Calu3 (cell line): ENCODE data around the gene GALK2. TPM values are rescaled to one million over a fixed set of nuclear protein-coding genes. Genes with fewer than 3 reads are reported as not detected.
"Not testable (repeated sequence)": the region's sequence is repeated elsewhere in the genome, so short reads cannot be mapped to it uniquely, and the experiment has no call there.

Experiments
- BruUV-seq: library from RNA; stranded (reverse); fragments of 400-500 nt; replicated peaks from 2 replicates; lab custom pipeline; 2021; lab: Mats Ljungman, UMichigan
- CTCF ChIA-PET: fragments of 300-600 bp; sonication (Branson Sonifier 250); formaldehyde crosslinking; loops from one replicate; lab custom pipeline; 2022; ENCODE audit warnings: antibody characterized with exemption; lab: Charles Lee
- DNase-seq: peaks from one replicate; pipeline ENCODE4 v3.0.0; 2022
- H3K27ac Mint-ChIP-seq: one replicate; pipeline ENCODE4 v1.8.0; 2022; ENCODE audit warnings: mixed read lengths; ENCODE audit not compliant: unreplicated experiment
- H3K27me3 Mint-ChIP-seq: one replicate; pipeline ENCODE4 v1.8.0; 2022; ENCODE audit warnings: mixed read lengths; ENCODE audit not compliant: unreplicated experiment
- H3K36me3 Mint-ChIP-seq: one replicate; pipeline ENCODE4 v1.8.0; 2022; ENCODE audit warnings: mild to moderate bottlenecking, moderate library complexity, mixed read lengths; ENCODE audit not compliant: insufficient read depth, unreplicated experiment
- H3K4me1 Mint-ChIP-seq: one replicate; pipeline ENCODE4 v1.8.0; 2022; ENCODE audit warnings: mild to moderate bottlenecking, low read depth, mixed read lengths; ENCODE audit not compliant: unreplicated experiment
- H3K4me3 Mint-ChIP-seq: one replicate; pipeline ENCODE4 v1.8.0; 2022; ENCODE audit warnings: mild to moderate bottlenecking, low read depth, moderate library complexity, mixed read lengths; ENCODE audit not compliant: unreplicated experiment
- H3K9me3 Mint-ChIP-seq: one replicate; pipeline ENCODE4 v1.8.0; 2022; ENCODE audit warnings: low read depth, mixed read lengths; ENCODE audit not compliant: unreplicated experiment
- intact Hi-C: fragments of 100-400 bp; cut with micrococcal nuclease; formaldehyde crosslinking; loops from one replicate; pipeline ENCODE4 v1.10.0; 2022; ENCODE audit not compliant: unreplicated experiment
- total RNA-seq: library from RNA; stranded (reverse); gene quantifications from 2 replicates; pipeline ENCODE4 v1.2.3, GENCODE V29; 2022
- TF ChIP-seq, protein P1 (sequence below): fragments of 200-600 bp; IDR thresholded peaks from one replicate; pipeline ENCODE4 v1.8.0; 2022; ENCODE audit warnings: antibody characterized with exemption; ENCODE audit not compliant: unreplicated experiment

GALK2 gene
- total RNA-seq, 1 experiment from 2014 or later: 48.3 TPM

DNA sequence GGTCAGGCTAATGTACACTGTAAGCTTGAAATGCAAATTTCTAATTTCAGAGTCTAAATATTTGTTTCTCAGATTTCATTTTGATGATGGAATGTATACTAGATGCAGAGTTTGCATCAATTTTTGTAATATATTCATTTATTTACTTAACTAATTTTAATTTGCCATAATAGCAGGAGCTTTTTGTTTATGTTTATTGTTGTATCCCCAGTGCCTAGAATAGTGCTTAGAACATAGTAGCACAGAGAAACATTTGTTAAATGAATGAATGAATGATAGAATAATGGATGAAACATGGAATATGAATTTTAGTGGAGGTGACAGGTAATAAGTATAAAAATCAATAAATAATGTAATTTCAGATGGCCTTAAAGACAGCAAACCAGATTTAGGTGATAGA is 5.2 kb upstream of the GALK2 start:
- TF ChIP-seq, protein P1, sequence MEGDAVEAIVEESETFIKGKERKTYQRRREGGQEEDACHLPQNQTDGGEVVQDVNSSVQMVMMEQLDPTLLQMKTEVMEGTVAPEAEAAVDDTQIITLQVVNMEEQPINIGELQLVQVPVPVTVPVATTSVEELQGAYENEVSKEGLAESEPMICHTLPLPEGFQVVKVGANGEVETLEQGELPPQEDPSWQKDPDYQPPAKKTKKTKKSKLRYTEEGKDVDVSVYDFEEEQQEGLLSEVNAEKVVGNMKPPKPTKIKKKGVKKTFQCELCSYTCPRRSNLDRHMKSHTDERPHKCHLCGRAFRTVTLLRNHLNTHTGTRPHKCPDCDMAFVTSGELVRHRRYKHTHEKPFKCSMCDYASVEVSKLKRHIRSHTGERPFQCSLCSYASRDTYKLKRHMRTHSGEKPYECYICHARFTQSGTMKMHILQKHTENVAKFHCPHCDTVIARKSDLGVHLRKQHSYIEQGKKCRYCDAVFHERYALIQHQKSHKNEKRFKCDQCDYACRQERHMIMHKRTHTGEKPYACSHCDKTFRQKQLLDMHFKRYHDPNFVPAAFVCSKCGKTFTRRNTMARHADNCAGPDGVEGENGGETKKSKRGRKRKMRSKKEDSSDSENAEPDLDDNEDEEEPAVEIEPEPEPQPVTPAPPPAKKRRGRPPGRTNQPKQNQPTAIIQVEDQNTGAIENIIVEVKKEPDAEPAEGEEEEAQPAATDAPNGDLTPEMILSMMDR: no peak
- peaks cover 3% of the 10 kb centered on the region for H3K36me3 Mint-ChIP-seq
- BruUV-seq: no TSS peak
- H3K27ac Mint-ChIP-seq: no peak overlapping the region
- H3K4me1 Mint-ChIP-seq: peaks cover 6% of the 10 kb centered on the region
- CTCF ChIA-PET: no interaction called here
- no peaks in the 10 kb centered on the region for H3K27me3 Mint-ChIP-seq
- DNase-seq: no peak
- intact Hi-C loops: no loop called here
- no peaks in the 10 kb centered on the region for H3K9me3 Mint-ChIP-seq
- H3K4me3 Mint-ChIP-seq: no peak overlapping the region

DNA sequence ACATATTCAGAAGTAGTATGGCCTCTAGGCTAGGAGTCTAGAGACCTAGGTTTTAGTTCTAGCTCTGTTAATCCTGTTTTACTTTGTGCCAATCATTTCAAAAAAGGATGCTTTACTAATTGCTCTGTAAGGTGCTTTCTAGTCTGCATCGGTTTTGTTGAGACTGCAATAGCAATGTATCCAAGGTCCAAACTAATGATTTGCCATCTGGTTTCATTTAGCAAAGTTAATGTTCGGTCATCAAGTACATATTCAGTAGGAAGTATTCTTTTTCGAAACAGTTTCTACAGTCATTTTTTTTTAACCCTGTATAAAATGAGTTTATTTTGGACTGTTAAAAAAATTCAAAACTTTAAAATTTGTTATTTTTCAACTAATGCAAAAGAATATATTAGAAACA is 2.0 kb upstream of the GALK2 start:
- intact Hi-C loops: no loop called here
- Mint-ChIP-seq H3K9me3 (no peaks in the 10 kb centered on the region), H3K27ac (no peak overlapping the region), H3K36me3 (peaks cover 25% of the 10 kb centered on the region), H3K4me3 (no peak overlapping the region), H3K27me3 (no peaks in the 10 kb centered on the region), H3K4me1 (peaks cover 9% of the 10 kb centered on the region)
- no TSS peak for BruUV-seq
- CTCF ChIA-PET: no interaction called here
- no peak for DNase-seq
- TF ChIP-seq, protein P1: no peak

DNA sequence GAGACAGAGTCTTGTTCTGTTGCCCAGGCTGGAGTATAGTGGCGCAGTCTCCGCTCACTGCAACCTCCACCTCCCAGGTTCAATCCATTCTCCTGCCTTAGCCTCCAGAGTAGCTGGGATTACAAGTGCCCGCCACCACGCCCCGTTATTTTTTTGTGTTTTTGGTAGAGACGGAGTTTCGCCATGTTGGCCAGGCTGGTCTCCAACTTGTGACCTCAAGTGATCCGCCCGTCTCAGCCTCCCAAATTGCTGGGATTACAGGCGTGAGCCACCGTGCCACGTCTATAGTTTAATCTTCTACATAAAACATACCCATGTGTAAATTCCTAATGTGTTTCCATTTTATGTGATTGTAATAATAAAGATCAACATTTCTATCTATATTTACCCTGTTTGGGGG is 1.7 kb downstream of the GALK2 start:
- H3K9me3 Mint-ChIP-seq: no peaks in the 10 kb centered on the region
- peaks cover 29% of the 10 kb centered on the region for H3K4me1 Mint-ChIP-seq
- peak overlapping the region; percentile 97 for H3K27ac Mint-ChIP-seq
- no peak for DNase-seq
- H3K27me3 Mint-ChIP-seq: no peaks in the 10 kb centered on the region
- no TSS peak for BruUV-seq
- intact Hi-C loops: no loop called here
- CTCF ChIA-PET: interaction anchor here (0.6 to 0.7 kb wide), 2 partner anchors 210 to 1064 kb away, joined by 3 read pairs; no protein-coding TSS in a partner anchor
- H3K36me3 Mint-ChIP-seq: peaks cover 25% of the 10 kb centered on the region
- TF ChIP-seq, protein P1: no peak
- H3K4me3 Mint-ChIP-seq: peak overlapping the region; percentile 93

DNA sequence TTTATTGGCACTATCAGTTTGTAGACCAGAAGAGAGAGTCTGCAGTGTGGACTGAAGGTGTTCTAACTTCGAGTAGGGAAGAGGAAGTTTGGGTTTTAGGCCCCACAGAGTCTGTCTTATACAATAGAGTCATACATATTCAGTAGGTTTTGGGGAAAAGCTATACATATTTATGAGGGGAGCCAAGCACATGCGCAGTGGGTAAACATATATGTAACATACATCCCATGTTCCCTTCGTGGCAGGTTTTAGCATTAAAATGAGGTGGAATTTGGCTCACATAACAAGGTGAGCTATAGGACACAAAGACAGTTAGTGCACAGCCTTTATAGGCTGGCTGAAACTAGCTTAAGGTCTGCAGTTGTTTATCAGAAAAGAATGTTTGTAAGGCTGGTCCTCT is 4.9 kb downstream of the GALK2 start:
- no TSS peak for BruUV-seq
- peak overlapping the region; percentile 82 for H3K27ac Mint-ChIP-seq
- H3K27me3 Mint-ChIP-seq: no peaks in the 10 kb centered on the region
- no peaks in the 10 kb centered on the region for H3K9me3 Mint-ChIP-seq
- TF ChIP-seq, protein P1: no peak
- CTCF ChIA-PET: no interaction called here
- intact Hi-C loops: no loop called here
- H3K4me3 Mint-ChIP-seq: peak overlapping the region; percentile 67
- peaks cover 21% of the 10 kb centered on the region for H3K36me3 Mint-ChIP-seq
- DNase-seq: no peak
- peaks cover 23% of the 10 kb centered on the region for H3K4me1 Mint-ChIP-seq

DNA sequence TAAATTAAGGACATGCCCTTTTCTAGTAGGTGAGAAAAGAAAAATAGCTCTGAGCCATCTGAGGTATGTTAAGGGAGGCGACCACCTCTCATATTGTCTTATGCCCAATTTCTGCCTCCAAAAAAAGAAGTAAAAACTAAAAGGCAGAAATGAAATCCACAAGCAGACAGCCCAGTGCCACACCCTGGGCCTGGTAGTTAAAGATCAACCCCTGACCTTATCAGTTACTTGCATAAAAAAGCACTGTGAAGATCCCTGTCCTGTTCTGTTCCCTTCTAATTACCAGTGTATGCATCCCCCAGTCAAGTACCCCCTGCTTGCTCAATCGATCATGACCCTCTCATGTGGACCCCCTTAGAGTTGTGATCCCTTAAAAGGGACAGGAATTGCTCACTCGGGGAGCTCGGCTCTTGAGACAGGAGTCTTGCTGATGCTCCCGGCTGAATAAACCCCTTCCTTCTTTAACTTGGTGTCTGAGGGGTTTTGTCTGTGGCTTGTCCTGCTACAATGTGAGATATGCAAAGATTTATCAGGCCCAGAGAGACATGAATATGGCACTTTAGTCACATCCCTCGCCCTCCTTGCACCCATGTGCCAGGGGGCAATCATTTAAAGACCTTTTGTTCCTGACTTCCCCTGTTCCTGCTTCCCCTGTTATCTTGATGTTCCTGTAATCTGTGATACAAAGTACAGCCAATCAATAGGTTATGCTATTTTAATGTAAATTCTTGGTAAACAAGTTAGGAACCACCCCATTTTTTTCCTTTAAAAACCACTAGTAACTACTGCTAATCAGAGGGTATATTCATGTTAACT is 5.7 kb downstream of the GALK2 start:
- H3K9me3 Mint-ChIP-seq, CTCF ChIA-PET, DNase-seq, H3K27me3 Mint-ChIP-seq, intact Hi-C loops, BruUV-seq: not testable (repeated sequence)
- peak overlapping the region; percentile 82 for H3K27ac Mint-ChIP-seq
- H3K36me3 Mint-ChIP-seq: peaks cover 12% of the 10 kb centered on the region
- H3K4me3 Mint-ChIP-seq: peak overlapping the region; percentile 67
- H3K4me1 Mint-ChIP-seq: peaks cover 20% of the 10 kb centered on the region
